ENCODE measurements around the gene SORL1.
A peak's percentile ranks its signal among the peaks of the same experiment; 100 is the strongest.

SORL1 gene

GRCh38 chr11:121452609-121453150, 566 bp downstream of the SORL1 start, which contains the start of gene SORL1-AS1:
TSS of gene SORL1-AS1 (minus strand) at chr11:121452967.
- TF ChIP-seq POLR2AphosphoS5 (IDR thresholded peaks at IDR 0.05; ENCODE audit: borderline replicate concordance, low read depth, low read length) (no peak), EZH2 (IDR thresholded peaks at IDR 0.05) (peak; percentile 72), FOXP2 (optimal IDR thresholded peaks at IDR 0.05; ENCODE audit: control extremely low read depth, extremely low read length, insufficient read depth) (no peak)
- Histone ChIP-seq H3K27ac (no peak within 1 kb of the TSS), H3K36me3 (ENCODE audit: insufficient read depth, low read length) (no peaks in the 10 kb centered on the region), H3K4me3 (no peak within 1 kb of the TSS), H3K9ac (ENCODE audit: insufficient read length) (no peak within 1 kb of the TSS), H3K9me3 (ENCODE audit: low read depth, low read length) (no peaks in the 10 kb centered on the region)
- no peak for DNase-seq (ENCODE audit: low read depth, low spot score)

- H3K27ac ChIP-seq = no peak overlapping the region
- no peak overlapping the region for H3K4me3 ChIP-seq
- no peak overlapping the region for H3K9ac ChIP-seq (ENCODE audit: insufficient read length)
- TF ChIP-seq FOXP2 (optimal IDR thresholded peaks at IDR 0.05; ENCODE audit: control extremely low read depth, extremely low read length, insufficient read depth) (no peak), EZH2 (IDR thresholded peaks at IDR 0.05) (no peak), POLR2AphosphoS5 (IDR thresholded peaks at IDR 0.05; ENCODE audit: borderline replicate concordance, low read depth, low read length) (no peak)
- DNase-seq (ENCODE audit: low read depth, low spot score) = no peak
- no peaks in the 10 kb centered on the region for H3K36me3 ChIP-seq (ENCODE audit: insufficient read depth, low read length)
- H3K9me3 ChIP-seq (ENCODE audit: low read depth, low read length) = no peaks in the 10 kb centered on the region
Measured at GRCh38 chr11:121453589-121454299, 1.6 kb downstream of the SORL1 start.

GRCh38 chr11:121455115-121455514, 3.0 kb downstream of the SORL1 start:
- Histone ChIP-seq H3K4me3 (no peak overlapping the region), H3K9me3 (ENCODE audit: low read depth, low read length) (no peaks in the 10 kb centered on the region), H3K9ac (ENCODE audit: insufficient read length) (no peak overlapping the region), H3K36me3 (ENCODE audit: insufficient read depth, low read length) (no peaks in the 10 kb centered on the region), H3K27ac (no peak overlapping the region)
- TF ChIP-seq FOXP2 (optimal IDR thresholded peaks at IDR 0.05; ENCODE audit: control extremely low read depth, extremely low read length, insufficient read depth) = no peak
- TF ChIP-seq EZH2 (IDR thresholded peaks at IDR 0.05) = no peak
- no peak for TF ChIP-seq POLR2AphosphoS5 (IDR thresholded peaks at IDR 0.05; ENCODE audit: borderline replicate concordance, low read depth, low read length)
- DNase-seq (ENCODE audit: low read depth, low spot score) = no peak

- Histone ChIP-seq H3K27ac (no peak overlapping the region), H3K9ac (ENCODE audit: insufficient read length) (no peak overlapping the region), H3K36me3 (ENCODE audit: insufficient read depth, low read length) (no peaks in the 10 kb centered on the region), H3K9me3 (ENCODE audit: low read depth, low read length) (no peaks in the 10 kb centered on the region), H3K4me3 (no peak overlapping the region)
- DNase-seq (ENCODE audit: low read depth, low spot score) = no peak
- TF ChIP-seq EZH2 (IDR thresholded peaks at IDR 0.05) (no peak), FOXP2 (optimal IDR thresholded peaks at IDR 0.05; ENCODE audit: control extremely low read depth, extremely low read length, insufficient read depth) (no peak), POLR2AphosphoS5 (IDR thresholded peaks at IDR 0.05; ENCODE audit: borderline replicate concordance, low read depth, low read length) (no peak)
Measured at GRCh38 chr11:121456151-121456550, 4.0 kb downstream of the SORL1 start.

GRCh38 chr11:121456816-121457431, 4.8 kb downstream of the SORL1 start:
- no peak for DNase-seq (ENCODE audit: low read depth, low spot score)
- TF ChIP-seq FOXP2 (optimal IDR thresholded peaks at IDR 0.05; ENCODE audit: control extremely low read depth, extremely low read length, insufficient read depth) (no peak), POLR2AphosphoS5 (IDR thresholded peaks at IDR 0.05; ENCODE audit: borderline replicate concordance, low read depth, low read length) (no peak), EZH2 (IDR thresholded peaks at IDR 0.05) (no peak)
- Histone ChIP-seq H3K36me3 (ENCODE audit: insufficient read depth, low read length) (no peaks in the 10 kb centered on the region), H3K4me3 (no peak overlapping the region), H3K9me3 (ENCODE audit: low read depth, low read length) (no peaks in the 10 kb centered on the region), H3K9ac (ENCODE audit: insufficient read length) (no peak overlapping the region), H3K27ac (no peak overlapping the region)

- TF ChIP-seq POLR2AphosphoS5 (IDR thresholded peaks at IDR 0.05; ENCODE audit: borderline replicate concordance, low read depth, low read length) (no peak), EZH2 (IDR thresholded peaks at IDR 0.05) (no peak), FOXP2 (optimal IDR thresholded peaks at IDR 0.05; ENCODE audit: control extremely low read depth, extremely low read length, insufficient read depth) (no peak)
- DNase-seq (ENCODE audit: low read depth, low spot score) = no peak
- Histone ChIP-seq H3K27ac (no peak overlapping the region), H3K9ac (ENCODE audit: insufficient read length) (no peak overlapping the region), H3K4me3 (no peak overlapping the region), H3K36me3 (ENCODE audit: insufficient read depth, low read length) (no peaks in the 10 kb centered on the region), H3K9me3 (ENCODE audit: low read depth, low read length) (no peaks in the 10 kb centered on the region)
Measured at GRCh38 chr11:121458551-121458950, 6.4 kb downstream of the SORL1 start.

- DNase-seq (ENCODE audit: low read depth, low spot score) = no peak
- Histone ChIP-seq H3K4me3 (no peak overlapping the region), H3K9ac (ENCODE audit: insufficient read length) (no peak overlapping the region), H3K36me3 (ENCODE audit: insufficient read depth, low read length) (no peaks in the 10 kb centered on the region), H3K9me3 (ENCODE audit: low read depth, low read length) (no peaks in the 10 kb centered on the region), H3K27ac (no peak overlapping the region)
- TF ChIP-seq FOXP2 (optimal IDR thresholded peaks at IDR 0.05; ENCODE audit: control extremely low read depth, extremely low read length, insufficient read depth) (no peak), POLR2AphosphoS5 (IDR thresholded peaks at IDR 0.05; ENCODE audit: borderline replicate concordance, low read depth, low read length) (no peak), EZH2 (IDR thresholded peaks at IDR 0.05) (no peak)
Measured at GRCh38 chr11:121459413-121460017, 7.4 kb downstream of the SORL1 start.

GRCh38 chr11:121460941-121461514, 8.9 kb downstream of the SORL1 start:
- no peak for TF ChIP-seq POLR2AphosphoS5 (IDR thresholded peaks at IDR 0.05; ENCODE audit: borderline replicate concordance, low read depth, low read length)
- no peak for TF ChIP-seq EZH2 (IDR thresholded peaks at IDR 0.05)
- no peak for TF ChIP-seq FOXP2 (optimal IDR thresholded peaks at IDR 0.05; ENCODE audit: control extremely low read depth, extremely low read length, insufficient read depth)
- Histone ChIP-seq H3K4me3 (no peak overlapping the region), H3K9ac (ENCODE audit: insufficient read length) (no peak overlapping the region), H3K36me3 (ENCODE audit: insufficient read depth, low read length) (no peaks in the 10 kb centered on the region), H3K27ac (no peak overlapping the region), H3K9me3 (ENCODE audit: low read depth, low read length) (no peaks in the 10 kb centered on the region)
- no peak for DNase-seq (ENCODE audit: low read depth, low spot score)
